ENCODE data around the gene LSAMP.

DNA sequence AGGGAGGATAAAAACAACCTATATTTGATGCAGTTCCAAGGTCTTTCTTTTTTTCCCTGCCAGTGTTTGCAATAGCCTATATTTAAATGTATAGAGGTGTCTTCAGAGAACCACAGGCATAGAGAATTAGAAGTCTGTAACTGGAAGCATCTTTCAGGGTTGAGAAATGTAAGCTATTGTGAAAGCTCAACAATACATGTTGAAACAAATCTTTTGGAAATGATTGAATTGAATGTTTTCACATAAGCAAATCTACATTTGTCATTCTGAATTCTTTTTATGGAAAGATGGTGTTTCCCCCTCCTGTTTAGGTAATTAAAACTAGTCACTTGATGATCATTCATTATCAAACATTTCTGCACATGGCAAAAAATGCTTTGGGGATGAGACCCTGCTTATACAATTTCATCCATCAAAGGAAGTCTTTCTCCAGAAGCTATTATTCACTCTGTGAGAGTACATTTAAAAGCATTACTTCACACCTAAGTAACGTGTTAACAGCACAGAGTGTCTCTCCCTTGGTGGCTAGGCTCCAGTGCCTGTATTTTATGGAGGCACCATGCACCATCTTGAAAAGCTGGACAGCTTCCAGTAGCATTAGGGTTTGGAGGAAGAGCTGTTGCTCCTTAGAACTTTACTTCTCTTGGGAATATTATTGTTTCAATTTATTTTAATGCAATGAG, 406.2 kb downstream of the LSAMP start:
- TF ChIP-seq CTCF (conservative IDR thresholded peaks at IDR 0.05) (no peak), EZH2 (IDR thresholded peaks at IDR 0.05; ENCODE audit: low read depth) (no peak)

Measured in PC-9 (cell line).